GM23338 (cell line): ENCODE measurements around the gene TFPI. TPM values are rescaled to one million over a fixed set of nuclear protein-coding genes. Genes with fewer than 3 reads are reported as not detected.
A peak's percentile ranks its signal among the peaks of the same experiment; 100 is the strongest.

Source experiments
- ATAC-seq: fragments of 200-7000 bp; cut with Tn5 transposase; 3 replicates; pipeline ENCODE4 v1.9.1; 2020
- DNase-seq: peaks from one replicate; pipeline ENCODE4 v3.0.0-alpha.2; 2015; ENCODE audit warnings: low spot score
- H2AFZ ChIP-seq: fragments of 200-600 bp; sonication (generic); 2 replicates; pipeline ENCODE4 v1.8.0; 2016; ENCODE audit warnings: antibody characterized with exemption, mild to moderate bottlenecking, moderate library complexity
- H3F3A ChIP-seq: fragments of 200-600 bp; sonication (generic); replicated peaks from 2 replicates; pipeline ENCODE4 v1.8.0; 2017; ENCODE audit warnings: antibody characterized with exemption, mixed run types, low read depth
- H3K27ac ChIP-seq: fragments of 200-600 bp; sonication (generic); 2 replicates; pipeline ENCODE4 v1.6.1; 2016; ENCODE audit warnings: low read depth
- H3K27me3 ChIP-seq: fragments of 200-600 bp; sonication (generic); 2 replicates; pipeline ENCODE4 v1.8.0; 2016; ENCODE audit warnings: mild to moderate bottlenecking, mixed run types, moderate library complexity; ENCODE audit not compliant: insufficient read depth
- H3K36me3 ChIP-seq: fragments of 200-600 bp; sonication (generic); 2 replicates; pipeline ENCODE4 v1.8.0; 2016; ENCODE audit warnings: mild to moderate bottlenecking; ENCODE audit not compliant: insufficient read depth
- H3K4me1 ChIP-seq: fragments of 200-600 bp; sonication (generic); 2 replicates; pipeline ENCODE4 v1.8.0; 2016; ENCODE audit warnings: mild to moderate bottlenecking, moderate library complexity; ENCODE audit not compliant: insufficient read depth
- H3K4me2 ChIP-seq: fragments of 200-600 bp; sonication (generic); 2 replicates; pipeline ENCODE4 v1.7.1; 2017; ENCODE audit warnings: mixed run types
- H3K4me3 ChIP-seq: fragments of 200-600 bp; sonication (generic); 2 replicates; pipeline ENCODE4 v1.6.1; 2016; ENCODE audit warnings: mixed run types
- H3K79me2 ChIP-seq: fragments of 200-600 bp; sonication (generic); replicated peaks from 2 replicates; pipeline ENCODE4 v1.8.0; 2017; ENCODE audit warnings: mild to moderate bottlenecking; ENCODE audit not compliant: insufficient read depth
- H3K9me2 ChIP-seq: fragments of 200-600 bp; sonication (generic); 2 replicates; pipeline ENCODE4 v1.8.0; 2017; ENCODE audit not compliant: insufficient read depth
- H4K20me1 ChIP-seq: fragments of 200-600 bp; sonication (generic); replicated peaks from 2 replicates; pipeline ENCODE4 v1.8.0; 2017; ENCODE audit warnings: mild to moderate bottlenecking; ENCODE audit not compliant: insufficient read depth
- H3K27ac Mint-ChIP-seq: 2 replicates; pipeline ENCODE4 v1.8.0; 2020; ENCODE audit warnings: inconsistent platforms, mild to moderate bottlenecking, moderate library complexity, mixed read lengths
- H3K27me3 Mint-ChIP-seq: 3 replicates; pipeline ENCODE4 v1.8.0; 2022; ENCODE audit warnings: low read depth, mild to moderate bottlenecking, moderate library complexity, mixed read lengths, inconsistent platforms; ENCODE audit not compliant: insufficient read depth, poor library complexity
- H3K36me3 Mint-ChIP-seq: 3 replicates; pipeline ENCODE4 v1.8.0; 2021; ENCODE audit warnings: low read depth, mild to moderate bottlenecking, inconsistent platforms, moderate library complexity, mixed read lengths
- H3K4me1 Mint-ChIP-seq: 3 replicates; pipeline ENCODE4 v1.8.0; 2020; ENCODE audit warnings: mild to moderate bottlenecking, inconsistent platforms, mixed read lengths
- H3K4me3 Mint-ChIP-seq: 3 replicates; pipeline ENCODE4 v1.8.0; 2021; ENCODE audit warnings: moderate library complexity, mild to moderate bottlenecking, inconsistent platforms, mixed read lengths
- H3K9me3 Mint-ChIP-seq: 3 replicates; pipeline ENCODE4 v1.8.0; 2020; ENCODE audit warnings: moderate library complexity, mild to moderate bottlenecking, inconsistent platforms, mixed read lengths
- EZH2phosphoT487 ChIP-seq: fragments of 200-600 bp; sonication (generic); IDR thresholded peaks from one replicate; pipeline ENCODE4 v1.8.1; 2018; ENCODE audit warnings: antibody characterized with exemption; ENCODE audit not compliant: unreplicated experiment
- JUNB ChIP-seq: IDR thresholded peaks from one replicate; pipeline ENCODE4 v1.6.1; 2016; ENCODE audit warnings: antibody characterized with exemption; ENCODE audit not compliant: unreplicated experiment
- NANOG ChIP-seq: IDR thresholded peaks from 2 replicates; pipeline ENCODE4 v1.6.1; 2016; ENCODE audit warnings: antibody characterized with exemption, borderline replicate concordance
- POLR2AphosphoS5 ChIP-seq: IDR thresholded peaks from 2 replicates; pipeline ENCODE4 v1.6.1; 2016; ENCODE audit warnings: antibody characterized with exemption, low read depth
- STAT1 ChIP-seq: IDR thresholded peaks from one replicate; pipeline ENCODE4 v1.6.1; 2016; ENCODE audit warnings: antibody characterized with exemption; ENCODE audit not compliant: unreplicated experiment
- ZNF114 ChIP-seq: fragments of 250-450 bp; sonication (Bioruptor Pico); IDR thresholded peaks from 2 replicates; pipeline ENCODE4 v1.5.0; 2020; ENCODE audit warnings: mild to moderate bottlenecking, moderate library complexity
- ZNF331 ChIP-seq: fragments of 250-450 bp; sonication (Bioruptor Pico); IDR thresholded peaks from 2 replicates; pipeline ENCODE4 v1.5.0; 2020; ENCODE audit warnings: low read depth, mild to moderate bottlenecking, moderate library complexity
- polyA plus RNA-seq: library from polyadenylated mRNA; unstranded; fragments of >200 nt; fragmentation: Nextera tagmentation; extraction: Ambion mirVana; gene quantifications from 2 replicates; pipeline ENCODE4 v1.2.1, GENCODE V29; 2016
- total RNA-seq: library from RNA; depleted of rRNA; stranded (reverse); fragments of >200 nt; shearing (Covaris generic); gene quantifications from 2 replicates; pipeline ENCODE4 v1.2.3, GENCODE V29; 2014
- TF ChIP-seq, protein P1 (sequence below): IDR thresholded peaks from 2 replicates; pipeline ENCODE4 v1.6.1; 2016; ENCODE audit warnings: antibody characterized with exemption
- TF ChIP-seq, protein P2 (sequence below), 2 experiments: fragments of 200-600 bp in 1 of 2; sonication (generic) in 1 of 2; conservative IDR thresholded peaks; 2 replicates each; pipeline versions ENCODE4 v1.5.1 to v1.6.1; 2016 to 2017; ENCODE audit warnings: antibody characterized with exemption in 2 of 2, low read depth in 2 of 2, mild to moderate bottlenecking in 2 of 2, moderate library complexity in 1 of 2
- TF ChIP-seq, protein P3 (sequence below): IDR thresholded peaks from one replicate; pipeline ENCODE4 v1.6.1; 2018; ENCODE audit warnings: antibody characterized with exemption; ENCODE audit not compliant: unreplicated experiment

The TFPI gene
- total and polyA plus RNA-seq, 2 experiments from 2014 or later, result 1.8 to 1.9 TPM

DNA sequence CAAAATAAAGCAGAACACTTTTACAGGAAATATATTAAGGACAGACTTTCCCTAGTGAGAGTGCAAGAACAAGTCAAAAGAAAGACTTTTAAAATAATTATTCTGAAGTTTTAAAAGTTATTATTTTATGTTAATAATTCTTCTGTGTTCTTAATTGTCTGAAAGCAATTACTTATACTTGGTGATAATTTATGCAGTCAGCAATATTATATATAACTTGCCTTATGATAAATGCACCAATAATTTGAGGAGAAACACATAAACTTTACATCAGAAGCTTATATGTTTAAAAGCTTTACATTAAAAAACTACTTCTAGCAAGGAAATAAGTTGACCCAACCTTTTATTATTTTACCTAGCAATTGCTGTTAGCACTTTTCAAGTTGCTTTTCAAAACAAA is 102.7 kb downstream of the TFPI start:
- H3K4me2 ChIP-seq, result no peak overlapping the region
- no peaks in the 10 kb centered on the region for H3K4me1 ChIP-seq
- H3K27ac Mint-ChIP-seq, result no peak overlapping the region
- no peak overlapping the region for H2AFZ ChIP-seq
- no peak overlapping the region for H3K4me3 Mint-ChIP-seq
- H3F3A ChIP-seq, result no peaks in the 10 kb centered on the region
- no peaks in the 10 kb centered on the region; the same call in 2 of the 3 replicates for H3K9me3 Mint-ChIP-seq
- H3K27me3 Mint-ChIP-seq, result peaks cover 3% of the 10 kb centered on the region
- ATAC-seq (no peak), DNase-seq (no peak)
- TF ChIP-seq JUNB (no peak), EZH2phosphoT487 (no peak), NANOG (no peak)
- TF ChIP-seq, protein P1, sequence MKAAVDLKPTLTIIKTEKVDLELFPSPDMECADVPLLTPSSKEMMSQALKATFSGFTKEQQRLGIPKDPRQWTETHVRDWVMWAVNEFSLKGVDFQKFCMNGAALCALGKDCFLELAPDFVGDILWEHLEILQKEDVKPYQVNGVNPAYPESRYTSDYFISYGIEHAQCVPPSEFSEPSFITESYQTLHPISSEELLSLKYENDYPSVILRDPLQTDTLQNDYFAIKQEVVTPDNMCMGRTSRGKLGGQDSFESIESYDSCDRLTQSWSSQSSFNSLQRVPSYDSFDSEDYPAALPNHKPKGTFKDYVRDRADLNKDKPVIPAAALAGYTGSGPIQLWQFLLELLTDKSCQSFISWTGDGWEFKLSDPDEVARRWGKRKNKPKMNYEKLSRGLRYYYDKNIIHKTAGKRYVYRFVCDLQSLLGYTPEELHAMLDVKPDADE, result no peak
- H3K36me3 Mint-ChIP-seq, result no peaks in the 10 kb centered on the region
- H4K20me1 ChIP-seq, result no peaks in the 10 kb centered on the region
- H3K4me1 Mint-ChIP-seq, result peaks cover 17% of the 10 kb centered on the region; the same call in 2 of the 3 replicates
- no peak overlapping the region for H3K27ac ChIP-seq
- no peaks in the 10 kb centered on the region for H3K27me3 ChIP-seq
- no peaks in the 10 kb centered on the region for H3K9me2 ChIP-seq
- no peak overlapping the region for H3K4me3 ChIP-seq
- H3K79me2 ChIP-seq, result no peaks in the 10 kb centered on the region
- no peaks in the 10 kb centered on the region for H3K36me3 ChIP-seq

DNA sequence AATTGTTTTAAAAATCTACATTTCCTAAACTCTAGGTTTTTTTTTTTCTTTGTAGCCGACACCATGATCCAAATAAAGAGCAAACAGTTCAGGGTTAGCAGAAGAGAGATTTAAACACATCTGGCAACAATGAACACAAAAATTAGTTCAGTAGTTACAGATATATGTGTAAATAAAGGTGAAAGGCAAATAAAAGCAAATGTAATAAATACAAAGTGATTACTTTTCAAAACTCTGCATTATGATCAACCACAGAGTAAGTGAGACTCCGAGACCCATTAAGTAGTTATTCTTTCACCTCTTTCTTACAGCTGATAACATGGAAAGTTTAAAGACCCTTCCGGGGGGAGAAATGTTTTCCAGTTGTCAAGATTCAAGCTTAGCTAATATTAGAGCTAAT is 106.9 kb downstream of the TFPI start:
- Mint-ChIP-seq H3K9me3 (no peaks in the 10 kb centered on the region; the same call in 2 of the 3 replicates), H3K27ac (peak overlapping the region; percentile 75; the same call in 1 of the 2 replicates), H3K27me3 (peaks cover 2% of the 10 kb centered on the region), H3K36me3 (no peaks in the 10 kb centered on the region), H3K4me1 (peaks cover 18% of the 10 kb centered on the region; the same call in 2 of the 3 replicates), H3K4me3 (peak overlapping the region; percentile 62)
- H2AFZ ChIP-seq, result no peak overlapping the region
- H3K9me2 ChIP-seq, result no peaks in the 10 kb centered on the region
- H3K36me3 ChIP-seq, result no peaks in the 10 kb centered on the region
- H3K27ac ChIP-seq, result peak overlapping the region; percentile 5; the same call in 1 of the 2 replicates
- no peak overlapping the region for H3K4me3 ChIP-seq
- DNase-seq, result no peak
- no peaks in the 10 kb centered on the region for H3K4me1 ChIP-seq
- no peaks in the 10 kb centered on the region for H3K79me2 ChIP-seq
- H3K27me3 ChIP-seq, result no peaks in the 10 kb centered on the region
- peak overlapping the region; percentile 11; the same call in 1 of the 2 replicates for H3K4me2 ChIP-seq
- no peaks in the 10 kb centered on the region for H3F3A ChIP-seq
- ATAC-seq, result no peak
- no peaks in the 10 kb centered on the region for H4K20me1 ChIP-seq
- no peak for TF ChIP-seq EZH2phosphoT487
- TF ChIP-seq STAT1, result no peak
- TF ChIP-seq POLR2AphosphoS5, result no peak
- TF ChIP-seq, protein P2, sequence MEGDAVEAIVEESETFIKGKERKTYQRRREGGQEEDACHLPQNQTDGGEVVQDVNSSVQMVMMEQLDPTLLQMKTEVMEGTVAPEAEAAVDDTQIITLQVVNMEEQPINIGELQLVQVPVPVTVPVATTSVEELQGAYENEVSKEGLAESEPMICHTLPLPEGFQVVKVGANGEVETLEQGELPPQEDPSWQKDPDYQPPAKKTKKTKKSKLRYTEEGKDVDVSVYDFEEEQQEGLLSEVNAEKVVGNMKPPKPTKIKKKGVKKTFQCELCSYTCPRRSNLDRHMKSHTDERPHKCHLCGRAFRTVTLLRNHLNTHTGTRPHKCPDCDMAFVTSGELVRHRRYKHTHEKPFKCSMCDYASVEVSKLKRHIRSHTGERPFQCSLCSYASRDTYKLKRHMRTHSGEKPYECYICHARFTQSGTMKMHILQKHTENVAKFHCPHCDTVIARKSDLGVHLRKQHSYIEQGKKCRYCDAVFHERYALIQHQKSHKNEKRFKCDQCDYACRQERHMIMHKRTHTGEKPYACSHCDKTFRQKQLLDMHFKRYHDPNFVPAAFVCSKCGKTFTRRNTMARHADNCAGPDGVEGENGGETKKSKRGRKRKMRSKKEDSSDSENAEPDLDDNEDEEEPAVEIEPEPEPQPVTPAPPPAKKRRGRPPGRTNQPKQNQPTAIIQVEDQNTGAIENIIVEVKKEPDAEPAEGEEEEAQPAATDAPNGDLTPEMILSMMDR (conservative IDR thresholded peaks at IDR 0.05; ENCODE audit: low read depth in 2 of 2), result no peak
- TF ChIP-seq, protein P3, sequence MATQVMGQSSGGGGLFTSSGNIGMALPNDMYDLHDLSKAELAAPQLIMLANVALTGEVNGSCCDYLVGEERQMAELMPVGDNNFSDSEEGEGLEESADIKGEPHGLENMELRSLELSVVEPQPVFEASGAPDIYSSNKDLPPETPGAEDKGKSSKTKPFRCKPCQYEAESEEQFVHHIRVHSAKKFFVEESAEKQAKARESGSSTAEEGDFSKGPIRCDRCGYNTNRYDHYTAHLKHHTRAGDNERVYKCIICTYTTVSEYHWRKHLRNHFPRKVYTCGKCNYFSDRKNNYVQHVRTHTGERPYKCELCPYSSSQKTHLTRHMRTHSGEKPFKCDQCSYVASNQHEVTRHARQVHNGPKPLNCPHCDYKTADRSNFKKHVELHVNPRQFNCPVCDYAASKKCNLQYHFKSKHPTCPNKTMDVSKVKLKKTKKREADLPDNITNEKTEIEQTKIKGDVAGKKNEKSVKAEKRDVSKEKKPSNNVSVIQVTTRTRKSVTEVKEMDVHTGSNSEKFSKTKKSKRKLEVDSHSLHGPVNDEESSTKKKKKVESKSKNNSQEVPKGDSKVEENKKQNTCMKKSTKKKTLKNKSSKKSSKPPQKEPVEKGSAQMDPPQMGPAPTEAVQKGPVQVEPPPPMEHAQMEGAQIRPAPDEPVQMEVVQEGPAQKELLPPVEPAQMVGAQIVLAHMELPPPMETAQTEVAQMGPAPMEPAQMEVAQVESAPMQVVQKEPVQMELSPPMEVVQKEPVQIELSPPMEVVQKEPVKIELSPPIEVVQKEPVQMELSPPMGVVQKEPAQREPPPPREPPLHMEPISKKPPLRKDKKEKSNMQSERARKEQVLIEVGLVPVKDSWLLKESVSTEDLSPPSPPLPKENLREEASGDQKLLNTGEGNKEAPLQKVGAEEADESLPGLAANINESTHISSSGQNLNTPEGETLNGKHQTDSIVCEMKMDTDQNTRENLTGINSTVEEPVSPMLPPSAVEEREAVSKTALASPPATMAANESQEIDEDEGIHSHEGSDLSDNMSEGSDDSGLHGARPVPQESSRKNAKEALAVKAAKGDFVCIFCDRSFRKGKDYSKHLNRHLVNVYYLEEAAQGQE, result no peak
- TF ChIP-seq ZNF331 (CRISPR knock-in tag), result no peak
- no peak for TF ChIP-seq NANOG
- no peak for TF ChIP-seq JUNB
- TF ChIP-seq ZNF114 (CRISPR knock-in tag), result no peak
- TF ChIP-seq, protein P1, result no peak
